T-helper 2 cell treated with Interferon-gamma antibody and Interleukin-4, amounts not matched to agents 5 μg/mL and 100 μg/mL, for 36 hours (primary cell): ENCODE data around the gene GRPEL2.

Source experiments
- DNase-seq: peaks from one replicate; pipeline ENCODE4 v3.0.0; 2021; ENCODE audit warnings: low spot score
- H3K27ac Mint-ChIP-seq: one replicate; pipeline ENCODE4 v1.8.0; 2021; ENCODE audit warnings: mild to moderate bottlenecking, mixed read lengths
- H3K27me3 Mint-ChIP-seq: one replicate; pipeline ENCODE4 v1.8.0; 2021; ENCODE audit warnings: low read depth, mixed read lengths
- H3K36me3 Mint-ChIP-seq: one replicate; pipeline ENCODE4 v1.8.0; 2021; ENCODE audit warnings: low read depth, mixed read lengths
- H3K4me1 Mint-ChIP-seq: one replicate; pipeline ENCODE4 v1.8.0; 2021; ENCODE audit warnings: low read depth, mixed read lengths
- H3K4me3 Mint-ChIP-seq: one replicate; pipeline ENCODE4 v1.8.0; 2022; ENCODE audit warnings: mild to moderate bottlenecking, moderate library complexity, mixed read lengths
- H3K9me3 Mint-ChIP-seq: one replicate; pipeline ENCODE4 v1.8.0; 2021; ENCODE audit warnings: mixed read lengths

Gene GRPEL2

GRCh38 chr5:149370878-149371277, 25.6 kb downstream of the GRPEL2 start:
- no peak for DNase-seq
- peaks cover 10% of the 10 kb centered on the region for H3K36me3 Mint-ChIP-seq
- no peaks in the 10 kb centered on the region for H3K27me3 Mint-ChIP-seq
- H3K27ac Mint-ChIP-seq = no peak overlapping the region
- H3K4me1 Mint-ChIP-seq = peaks cover 6% of the 10 kb centered on the region
- no peaks in the 10 kb centered on the region for H3K9me3 Mint-ChIP-seq
- no peak overlapping the region for H3K4me3 Mint-ChIP-seq

- peak; percentile 38 for DNase-seq
- no peak overlapping the region for H3K4me3 Mint-ChIP-seq
- H3K27me3 Mint-ChIP-seq = no peaks in the 10 kb centered on the region
- H3K9me3 Mint-ChIP-seq = no peaks in the 10 kb centered on the region
- H3K4me1 Mint-ChIP-seq = peaks cover 6% of the 10 kb centered on the region
- H3K27ac Mint-ChIP-seq = no peak overlapping the region
- H3K36me3 Mint-ChIP-seq = peaks cover 7% of the 10 kb centered on the region
These were observed 26.1 kb downstream of the GRPEL2 start for GRCh38 chr5:149371296-149371962.

GRCh38 chr5:149372076-149372795, 26.9 kb downstream of the GRPEL2 start:
- H3K27ac Mint-ChIP-seq = no peak overlapping the region
- no peaks in the 10 kb centered on the region for H3K9me3 Mint-ChIP-seq
- H3K27me3 Mint-ChIP-seq = no peaks in the 10 kb centered on the region
- H3K36me3 Mint-ChIP-seq = peaks cover 7% of the 10 kb centered on the region
- H3K4me1 Mint-ChIP-seq = peaks cover 2% of the 10 kb centered on the region
- H3K4me3 Mint-ChIP-seq = no peak overlapping the region
- no peak for DNase-seq

- peaks cover 6% of the 10 kb centered on the region for H3K36me3 Mint-ChIP-seq
- H3K9me3 Mint-ChIP-seq = no peaks in the 10 kb centered on the region
- no peaks in the 10 kb centered on the region for H3K4me1 Mint-ChIP-seq
- no peak overlapping the region for H3K27ac Mint-ChIP-seq
- no peak overlapping the region for H3K4me3 Mint-ChIP-seq
- H3K27me3 Mint-ChIP-seq = no peaks in the 10 kb centered on the region
- no peak for DNase-seq
These were observed 27.6 kb downstream of the GRPEL2 start for GRCh38 chr5:149372932-149373331.

GRCh38 chr5:149374303-149374702, 29.0 kb downstream of the GRPEL2 start:
- H3K36me3 Mint-ChIP-seq = no peaks in the 10 kb centered on the region
- H3K4me1 Mint-ChIP-seq = no peaks in the 10 kb centered on the region
- no peak for DNase-seq
- no peaks in the 10 kb centered on the region for H3K9me3 Mint-ChIP-seq
- H3K4me3 Mint-ChIP-seq = no peak overlapping the region
- H3K27ac Mint-ChIP-seq = no peak overlapping the region
- no peaks in the 10 kb centered on the region for H3K27me3 Mint-ChIP-seq

GRCh38 chr5:149374801-149375200, 29.5 kb downstream of the GRPEL2 start:
- Mint-ChIP-seq H3K36me3 (no peaks in the 10 kb centered on the region), H3K27ac (no peak overlapping the region), H3K4me3 (no peak overlapping the region), H3K9me3 (no peaks in the 10 kb centered on the region), H3K27me3 (no peaks in the 10 kb centered on the region), H3K4me1 (no peaks in the 10 kb centered on the region)
- no peak for DNase-seq

- H3K27ac Mint-ChIP-seq = no peak overlapping the region
- no peak for DNase-seq
- no peaks in the 10 kb centered on the region for H3K4me1 Mint-ChIP-seq
- H3K4me3 Mint-ChIP-seq = no peak overlapping the region
- H3K36me3 Mint-ChIP-seq = no peaks in the 10 kb centered on the region
- H3K9me3 Mint-ChIP-seq = no peaks in the 10 kb centered on the region
- H3K27me3 Mint-ChIP-seq = no peaks in the 10 kb centered on the region
These were observed 30.1 kb downstream of the GRPEL2 start for GRCh38 chr5:149375434-149375833.

- no peaks in the 10 kb centered on the region for H3K27me3 Mint-ChIP-seq
- H3K27ac Mint-ChIP-seq = no peak overlapping the region
- no peaks in the 10 kb centered on the region for H3K9me3 Mint-ChIP-seq
- no peak overlapping the region for H3K4me3 Mint-ChIP-seq
- DNase-seq = no peak
- no peaks in the 10 kb centered on the region for H3K4me1 Mint-ChIP-seq
- H3K36me3 Mint-ChIP-seq = no peaks in the 10 kb centered on the region
These were observed 30.8 kb downstream of the GRPEL2 start for GRCh38 chr5:149376104-149376503.

- no peak overlapping the region for H3K4me3 Mint-ChIP-seq
- no peak for DNase-seq
- H3K27ac Mint-ChIP-seq = no peak overlapping the region
- no peaks in the 10 kb centered on the region for H3K9me3 Mint-ChIP-seq
- no peaks in the 10 kb centered on the region for H3K27me3 Mint-ChIP-seq
- no peaks in the 10 kb centered on the region for H3K36me3 Mint-ChIP-seq
- no peaks in the 10 kb centered on the region for H3K4me1 Mint-ChIP-seq
These were observed 31.6 kb downstream of the GRPEL2 start for GRCh38 chr5:149376711-149377447.

GRCh38 chr5:149378241-149378820, 33.0 kb downstream of the GRPEL2 start:
- H3K27me3 Mint-ChIP-seq = no peaks in the 10 kb centered on the region
- no peaks in the 10 kb centered on the region for H3K4me1 Mint-ChIP-seq
- peak overlapping the region; percentile 31 for H3K27ac Mint-ChIP-seq
- no peaks in the 10 kb centered on the region for H3K36me3 Mint-ChIP-seq
- DNase-seq = no peak
- H3K4me3 Mint-ChIP-seq = no peak overlapping the region
- no peaks in the 10 kb centered on the region for H3K9me3 Mint-ChIP-seq

- peak within 1 kb of the TSS; percentile 31 for H3K27ac Mint-ChIP-seq
- no peak within 1 kb of the TSS for H3K4me3 Mint-ChIP-seq
- no peaks in the 10 kb centered on the region for H3K27me3 Mint-ChIP-seq
- DNase-seq = no peak
- H3K4me1 Mint-ChIP-seq = no peaks in the 10 kb centered on the region
- H3K36me3 Mint-ChIP-seq = no peaks in the 10 kb centered on the region
- no peaks in the 10 kb centered on the region for H3K9me3 Mint-ChIP-seq
These were observed 34.0 kb downstream of the GRPEL2 start, which contains the start of gene IL17B for GRCh38 chr5:149379177-149379761. Gene IL17B, minus strand, starts transcription at chr5:149379292. Its CDS starts 67 bp downstream, at chr5:149379225.

GRCh38 chr5:149379818-149380374, 34.6 kb downstream of the GRPEL2 start:
- DNase-seq = no peak
- no peak overlapping the region for H3K27ac Mint-ChIP-seq
- H3K4me3 Mint-ChIP-seq = no peak overlapping the region

GRCh38 chr5:149380466-149381121, 35.3 kb downstream of the GRPEL2 start:
- Mint-ChIP-seq H3K9me3 (no peaks in the 10 kb centered on the region), H3K4me3 (no peak overlapping the region), H3K36me3 (no peaks in the 10 kb centered on the region), H3K27me3 (no peaks in the 10 kb centered on the region), H3K4me1 (no peaks in the 10 kb centered on the region), H3K27ac (no peak overlapping the region)
- no peak for DNase-seq

More at GRCh38 chr5:149379818-149380374, 34.6 kb downstream of the GRPEL2 start:
- Mint-ChIP-seq H3K4me1 (no peaks in the 10 kb centered on the region), H3K9me3 (no peaks in the 10 kb centered on the region), H3K27me3 (no peaks in the 10 kb centered on the region), H3K36me3 (no peaks in the 10 kb centered on the region)
